AG04450 (cell line): ENCODE results near the gene GNA12. TPM values are rescaled to one million over a fixed set of nuclear protein-coding genes. Genes with fewer than 3 reads are reported as not detected.
"Not testable (repeated sequence)": the region's sequence is repeated elsewhere in the genome, so short reads cannot be mapped to it uniquely, and the experiment has no call there.

Experiments used
- CTCF ChIA-PET: fragments of 300-600, 350-600 bp; formaldehyde crosslinking; extraction: SDS; loops from one replicate; lab custom pipeline; 2022; ENCODE audit warnings: antibody characterized with exemption, inconsistent platforms; lab: Charles Lee
- POLR2A ChIA-PET: fragments of 350-600 bp; formaldehyde crosslinking; extraction: SDS; loops from one replicate; lab custom pipeline; 2021; ENCODE audit warnings: antibody characterized with exemption, inconsistent platforms; lab: Yijun Ruan, JAX
- DNase-seq: peaks from one replicate; pipeline ENCODE4 v3.0.0-alpha.2; 2011; ENCODE audit warnings: low read depth, low spot score
- H3K27ac ChIP-seq: one replicate; pipeline ENCODE4 v1.5.1; 2012; ENCODE audit warnings: low read depth, low read length, control low read depth
- H3K27me3 ChIP-seq: one replicate; pipeline ENCODE4 v1.6.0; 2012; ENCODE audit warnings: low read length; ENCODE audit not compliant: control insufficient read depth, insufficient read depth
- H3K4me3 ChIP-seq: 2 replicates; pipeline ENCODE4 v1.5.1; 2011; ENCODE audit warnings: mild to moderate bottlenecking, low read depth, low read length, control low read depth
- H3K9me3 ChIP-seq: 2 replicates; pipeline ENCODE4 v1.5.1; 2012; ENCODE audit warnings: low read length; ENCODE audit not compliant: control insufficient read depth, insufficient read depth
- polyA plus RNA-seq: library from polyadenylated mRNA; depleted of rRNA; stranded (reverse); fragments of >200 nt; gene quantifications from 2 replicates; pipeline ENCODE4 v1.2.3, GENCODE V29; 2011
- TF ChIP-seq, protein P1 (sequence below): IDR thresholded peaks from 2 replicates; pipeline ENCODE4 v1.5.1; 2011; ENCODE audit warnings: low read depth, low read length, control low read depth, inconsistent platforms

Gene GNA12
- polyA plus RNA-seq, 1 experiment, result 97.4 TPM

DNA sequence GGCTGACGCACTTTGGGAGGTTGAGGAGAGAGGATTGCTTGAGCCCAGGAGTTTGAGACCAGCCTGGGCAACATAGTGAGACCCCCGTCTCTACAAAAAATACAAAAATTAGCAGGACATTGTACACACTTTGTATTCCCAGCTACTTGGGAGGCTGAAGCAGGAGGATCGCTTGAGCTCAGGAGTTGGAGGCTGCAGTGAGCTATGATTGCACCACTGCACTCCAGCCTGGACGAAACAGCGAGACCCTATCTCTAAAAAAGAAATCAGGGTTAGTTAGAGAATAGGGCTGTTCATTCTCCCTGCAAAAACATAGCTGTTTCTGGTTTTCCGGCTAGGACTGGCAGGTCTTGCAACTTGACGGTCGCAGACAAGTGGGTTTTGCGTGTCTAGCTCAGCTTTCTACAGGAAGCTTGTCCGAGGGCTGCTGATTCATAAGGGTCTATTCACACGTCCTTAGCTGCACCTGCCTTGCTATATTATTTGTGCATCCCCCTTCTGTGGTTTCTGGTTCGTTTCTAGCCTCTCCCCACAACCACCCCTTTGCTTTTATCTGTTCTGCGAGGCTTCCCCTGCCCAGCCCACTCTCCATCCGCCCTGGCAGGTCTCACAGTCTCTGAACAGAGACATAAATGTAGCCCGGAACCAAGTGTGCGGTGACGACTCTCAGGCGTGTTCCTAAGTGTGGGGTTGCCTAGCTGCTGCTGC lies 145.4 kb downstream of the GNA12 start:
- TF ChIP-seq, protein P1, sequence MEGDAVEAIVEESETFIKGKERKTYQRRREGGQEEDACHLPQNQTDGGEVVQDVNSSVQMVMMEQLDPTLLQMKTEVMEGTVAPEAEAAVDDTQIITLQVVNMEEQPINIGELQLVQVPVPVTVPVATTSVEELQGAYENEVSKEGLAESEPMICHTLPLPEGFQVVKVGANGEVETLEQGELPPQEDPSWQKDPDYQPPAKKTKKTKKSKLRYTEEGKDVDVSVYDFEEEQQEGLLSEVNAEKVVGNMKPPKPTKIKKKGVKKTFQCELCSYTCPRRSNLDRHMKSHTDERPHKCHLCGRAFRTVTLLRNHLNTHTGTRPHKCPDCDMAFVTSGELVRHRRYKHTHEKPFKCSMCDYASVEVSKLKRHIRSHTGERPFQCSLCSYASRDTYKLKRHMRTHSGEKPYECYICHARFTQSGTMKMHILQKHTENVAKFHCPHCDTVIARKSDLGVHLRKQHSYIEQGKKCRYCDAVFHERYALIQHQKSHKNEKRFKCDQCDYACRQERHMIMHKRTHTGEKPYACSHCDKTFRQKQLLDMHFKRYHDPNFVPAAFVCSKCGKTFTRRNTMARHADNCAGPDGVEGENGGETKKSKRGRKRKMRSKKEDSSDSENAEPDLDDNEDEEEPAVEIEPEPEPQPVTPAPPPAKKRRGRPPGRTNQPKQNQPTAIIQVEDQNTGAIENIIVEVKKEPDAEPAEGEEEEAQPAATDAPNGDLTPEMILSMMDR, result no peak
- H3K9me3 ChIP-seq, result no peaks in the 10 kb centered on the region; the same call in 1 of the 2 replicates
- ChIA-PET POLR2A (no interaction called here), CTCF (no interaction called here)
- DNase-seq, result no peak
- H3K27me3 ChIP-seq, result peaks cover 3% of the 10 kb centered on the region
- H3K4me3 ChIP-seq, result no peak overlapping the region
- no peak overlapping the region for H3K27ac ChIP-seq

DNA sequence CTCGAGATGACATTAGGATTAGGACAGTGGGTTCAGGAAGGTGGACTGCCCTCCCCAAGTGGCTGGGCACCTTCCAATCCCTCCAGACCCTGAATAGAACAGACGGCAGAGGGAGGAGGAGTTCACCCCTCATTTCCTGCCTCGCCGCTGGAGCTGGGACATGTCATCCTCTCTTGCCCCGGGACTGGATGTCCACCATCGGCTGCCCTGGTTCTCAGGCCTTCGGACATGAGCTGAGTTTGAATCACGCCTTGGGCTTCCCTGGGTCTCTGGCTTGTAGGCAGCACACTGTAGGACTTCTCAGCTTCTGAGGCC lies 150.0 kb downstream of the GNA12 start:
- CTCF ChIA-PET, POLR2A ChIA-PET, DNase-seq: not testable (repeated sequence)

DNA sequence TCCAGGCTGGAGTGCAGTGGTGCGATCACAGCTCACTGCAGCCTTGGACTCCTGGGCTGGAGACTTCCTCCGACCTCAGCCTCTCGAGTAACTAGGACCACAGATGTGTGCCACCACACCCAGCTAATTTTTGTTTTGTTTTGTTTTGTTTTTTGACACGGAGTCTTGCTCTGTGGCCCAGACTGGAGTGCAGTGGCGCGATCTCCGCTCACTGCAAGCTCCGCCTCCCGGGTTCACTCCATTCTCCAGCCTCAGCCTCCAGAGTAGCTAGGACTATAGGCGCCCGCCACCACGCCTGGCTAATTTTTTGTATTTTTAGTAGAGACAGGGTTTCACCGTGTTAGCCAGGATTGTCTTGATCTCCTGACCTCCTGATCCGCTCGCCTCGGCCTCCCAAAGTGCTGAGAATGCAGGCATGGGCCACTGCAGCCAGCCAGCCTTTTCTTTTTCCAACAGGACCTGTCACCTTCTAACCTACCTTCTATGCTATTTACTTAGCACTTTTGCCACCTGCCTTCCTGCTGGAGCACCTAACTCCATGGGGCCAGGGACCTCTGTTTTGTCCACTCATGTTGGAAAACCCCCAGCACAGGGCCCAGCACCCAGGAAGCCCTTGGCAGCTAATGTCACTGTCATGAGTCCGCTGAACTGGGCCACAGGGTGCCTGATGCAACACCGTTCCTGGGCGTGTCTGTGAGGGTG lies 150.5 kb downstream of the GNA12 start:
- CTCF ChIA-PET, H3K4me3 ChIP-seq, H3K27ac ChIP-seq, DNase-seq, H3K9me3 ChIP-seq, H3K27me3 ChIP-seq: not testable (repeated sequence)
- POLR2A ChIA-PET, result interaction anchor here (0.6 kb wide), 1 partner anchor 131 kb away, joined by 3 read pairs; no protein-coding TSS in a partner anchor

More for the DNA sequence above, 150.0 kb downstream of the GNA12 start:
- not testable (repeated sequence) for H3K9me3 ChIP-seq, H3K27ac ChIP-seq, H3K27me3 ChIP-seq, H3K4me3 ChIP-seq

DNA sequence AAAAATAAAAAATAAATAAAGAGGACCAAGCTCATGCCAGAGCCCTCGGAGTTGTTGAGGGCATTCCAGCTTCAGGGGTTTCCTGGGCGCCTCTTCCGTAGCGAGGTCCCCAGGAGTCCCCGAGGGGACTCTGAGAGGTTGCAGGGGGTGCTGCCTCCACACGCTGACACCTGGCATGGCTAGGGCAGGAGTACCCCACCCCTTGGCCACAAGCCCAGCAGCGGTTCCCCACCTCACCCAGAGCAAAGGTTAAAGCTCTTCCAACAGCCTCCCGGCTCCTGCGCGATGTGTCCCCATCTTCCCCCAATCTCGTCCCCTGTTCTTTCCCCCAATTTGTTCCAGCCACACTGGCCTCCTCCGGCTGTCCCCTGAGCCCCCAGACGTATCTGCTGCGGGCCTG lies 151.6 kb downstream of the GNA12 start:
- H3K27me3 ChIP-seq, result peaks cover 10% of the 10 kb centered on the region
- no peaks in the 10 kb centered on the region; the same call in 1 of the 2 replicates for H3K9me3 ChIP-seq
- DNase-seq, result no peak
- H3K27ac ChIP-seq, result no peak overlapping the region
- H3K4me3 ChIP-seq, result no peak overlapping the region
- TF ChIP-seq, protein P1, result no peak
- ChIA-PET POLR2A (no interaction called here), CTCF (interaction anchor here (1.1 kb wide), 1 partner anchor 129 kb away, joined by 5 read pairs; no protein-coding TSS in a partner anchor)

DNA sequence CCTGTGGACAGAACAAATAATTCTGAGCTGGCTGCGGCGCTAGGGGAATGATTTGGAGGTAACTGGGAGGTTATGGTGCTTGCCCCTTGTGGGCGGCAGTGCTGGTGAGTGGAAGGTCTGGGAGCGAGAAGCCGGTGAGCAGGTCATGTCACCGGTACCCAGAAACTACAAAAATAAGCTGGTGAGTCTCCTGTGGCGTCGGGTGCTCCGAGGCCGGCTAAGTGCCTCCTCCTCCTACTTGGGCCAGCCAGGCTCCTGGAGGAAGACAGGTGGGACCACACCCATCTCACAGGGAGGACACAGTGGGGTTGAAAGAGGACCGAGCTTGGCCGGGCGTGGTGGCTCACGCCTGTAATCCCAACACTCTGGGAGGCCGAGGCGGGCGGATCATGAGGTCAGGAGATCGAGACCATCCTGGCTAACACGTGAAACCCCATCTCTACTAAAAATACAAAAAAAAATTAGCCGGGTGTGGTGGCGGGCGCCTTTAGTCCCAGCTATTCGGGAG lies 152.1 kb downstream of the GNA12 start:
- H3K4me3 ChIP-seq, DNase-seq, H3K9me3 ChIP-seq, H3K27ac ChIP-seq: not testable (repeated sequence)
- ChIA-PET CTCF (interaction anchor here (1.1 kb wide), 1 partner anchor 129 kb away, joined by 5 read pairs; no protein-coding TSS in a partner anchor), POLR2A (interaction anchor here (0.6 kb wide), 1 partner anchor 24 kb away, joined by 7 read pairs; no protein-coding TSS in a partner anchor)
- H3K27me3 ChIP-seq, result peaks cover 11% of the 10 kb centered on the region

DNA sequence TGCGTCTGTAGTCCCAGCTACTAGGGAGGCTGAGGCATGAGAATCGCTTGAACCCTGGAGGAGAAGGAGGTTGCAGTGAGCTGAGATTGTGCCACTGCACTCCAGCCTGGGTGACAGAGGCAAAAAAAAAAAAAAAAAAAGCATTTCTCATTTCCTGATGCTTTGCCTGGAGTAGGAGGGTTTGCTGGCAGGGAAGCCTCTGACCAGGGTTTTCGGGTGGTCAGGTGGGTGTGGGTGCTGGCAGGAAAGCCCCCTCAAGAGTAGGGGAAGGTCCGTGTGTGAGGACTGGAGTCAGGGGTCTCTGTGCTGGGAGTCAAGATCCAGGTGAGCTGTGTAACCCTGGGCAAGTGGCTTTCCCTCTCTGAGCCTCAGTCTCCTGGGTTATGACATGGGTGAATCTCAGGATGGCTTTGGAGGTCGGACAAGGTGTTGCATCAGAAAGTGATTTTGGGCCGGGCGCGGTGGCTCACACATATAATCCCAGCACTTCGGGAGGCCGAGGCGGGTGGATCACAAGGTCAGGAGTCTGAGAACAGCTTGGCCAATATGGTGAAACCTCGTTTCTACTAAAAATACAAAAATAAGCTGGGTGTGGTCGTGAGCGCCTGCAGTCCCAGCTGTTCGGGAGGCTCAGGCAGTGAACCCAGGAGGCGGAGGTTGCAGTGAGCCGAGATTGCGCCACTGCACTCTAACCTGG lies 152.9 kb downstream of the GNA12 start:
- H3K27ac ChIP-seq, result no peak overlapping the region
- ChIA-PET CTCF (interaction anchor here (1.0 kb wide), 1 partner anchor 82 kb away, joined by 7 read pairs; no protein-coding TSS in a partner anchor), POLR2A (interaction anchor here (0.6 kb wide), 2 partner anchors 23 to 66 kb away, joined by 3 to 7 read pairs; no protein-coding TSS in a partner anchor)
- no peak overlapping the region for H3K4me3 ChIP-seq
- no peaks in the 10 kb centered on the region; the same call in 1 of the 2 replicates for H3K9me3 ChIP-seq
- peaks cover 13% of the 10 kb centered on the region for H3K27me3 ChIP-seq
- TF ChIP-seq, protein P1, result no peak
- no peak for DNase-seq
